HG02885 (cell line): Measurements from ENCODE around the gene LRRC45.

ENCODE experiments used
- ATAC-seq: cut with Tn5 transposase; IDR thresholded peaks from one replicate; pipeline ENCODE4 v1.9.1; 2021; ENCODE audit warnings: mild to moderate bottlenecking; ENCODE audit not compliant: unreplicated experiment, poor library complexity

Gene LRRC45

GRCh38 chr17:82059272-82060000 is 36.3 kb downstream of the LRRC45 start:
- no peak for ATAC-seq

GRCh38 chr17:82060001-82060380 is 36.9 kb downstream of the LRRC45 start:
- no peak for ATAC-seq

GRCh38 chr17:82060614-82061013 is 37.5 kb downstream of the LRRC45 start:
- no peak for ATAC-seq

- ATAC-seq, result no peak
Measured at GRCh38 chr17:82061047-82061925, 38.2 kb downstream of the LRRC45 start.

- no peak for ATAC-seq
Measured at GRCh38 chr17:82062076-82062983, 39.2 kb downstream of the LRRC45 start.

GRCh38 chr17:82062984-82063368 is 39.9 kb downstream of the LRRC45 start:
- no peak for ATAC-seq

GRCh38 chr17:82063424-82064415 is 40.6 kb downstream of the LRRC45 start:
- ATAC-seq, result no peak

- no peak for ATAC-seq
Measured at GRCh38 chr17:82064433-82065192, 41.5 kb downstream of the LRRC45 start.

GRCh38 chr17:82065193-82065637 is 42.1 kb downstream of the LRRC45 start:
- peak; percentile 43 for ATAC-seq

GRCh38 chr17:82065638-82066303 is 42.7 kb downstream of the LRRC45 start, which contains the start of gene DUS1L:
TSS of gene DUS1L (minus strand) at chr17:82065804. CDS start at chr17:82065059, 745 bp downstream.
- peak; percentile 78 for ATAC-seq

- ATAC-seq, result no peak
Measured at GRCh38 chr17:82070611-82071010, 47.5 kb downstream of the LRRC45 start.

- no peak for ATAC-seq
Measured at GRCh38 chr17:82072827-82073226, 49.7 kb downstream of the LRRC45 start.

GRCh38 chr17:82073446-82073845 is 50.3 kb downstream of the LRRC45 start:
- ATAC-seq, result no peak

- ATAC-seq, result no peak
Measured at GRCh38 chr17:82076018-82076784, 53.1 kb downstream of the LRRC45 start.

- no peak for ATAC-seq
Measured at GRCh38 chr17:82076785-82077591, 53.9 kb downstream of the LRRC45 start.

GRCh38 chr17:82077617-82078358 is 54.7 kb downstream of the LRRC45 start:
- no peak for ATAC-seq
